Left lung (tissue), 10 donors: Measurements from ENCODE around the gene CASP8. TPM values are rescaled to one million over a fixed set of nuclear protein-coding genes. Genes with fewer than 3 reads are reported as not detected.
"Not testable (repeated sequence)": the region's sequence is repeated elsewhere in the genome, so short reads cannot be mapped to it uniquely, and the experiment has no call there.

Experiments used
- ATAC-seq: fragments of 200-7000 bp; cut with Tn5 transposase; one replicate; pipeline ENCODE4 v1.9.1; 2020; ENCODE audit warnings: moderate library complexity
- DNase-seq, 4 donors: peaks; one replicate each; pipeline ENCODE4 v3.0.0-alpha.2; 2013 to 2020
- H3K27ac ChIP-seq, 2 donors: fragments of 200-600 bp; sonication (generic) in 1 of 2; one replicate each; pipeline versions ENCODE4 v1.5.0 to v1.8.0; 2020 to 2021
- H3K27me3 ChIP-seq, 2 donors: fragments of 200-600 bp; sonication (generic) in 1 of 2; one replicate each; pipeline versions ENCODE4 v1.5.0 to v1.8.0; 2020 to 2021
- H3K36me3 ChIP-seq, 2 donors: fragments of 200-600 bp; sonication (generic) in 1 of 2; one replicate each; pipeline versions ENCODE4 v1.5.0 to v1.8.0; 2020 to 2021
- H3K4me1 ChIP-seq, 2 donors: fragments of 200-600 bp; one replicate each; pipeline ENCODE4 v1.8.0; 2021
- H3K4me3 ChIP-seq, 2 donors: fragments of 200-600 bp; sonication (generic) in 1 of 2; one replicate each; pipeline versions ENCODE4 v1.5.0 to v1.8.0; 2020 to 2021; ENCODE audit warnings: mild to moderate bottlenecking in 1 of 2
- H3K9me3 ChIP-seq, 2 donors: fragments of 200-600 bp; sonication (generic) in 1 of 2; one replicate each; pipeline versions ENCODE4 v1.5.0 to v1.8.0; 2020 to 2021
- CTCF ChIP-seq, 2 donors: fragments of 200-600 bp; sonication (generic) in 1 of 2; IDR thresholded peaks; one replicate each; pipeline versions ENCODE4 v1.5.0 to v1.8.0; 2021; ENCODE audit warnings: antibody characterized with exemption in 2 of 2
- intact Hi-C, 2 donors: fragments of 100-400 bp; cut with DNase I; formaldehyde crosslinking; loops; one replicate each; pipeline versions ENCODE4 v1.11.2 to v1.14.2; 2022
- polyA plus RNA-seq, 6 donors: library from polyadenylated mRNA; unstranded; fragments of 120-200 nt; gene quantifications; one replicate each; pipeline ENCODE4 v1.2.1, GENCODE V29; 2013; ENCODE audit not compliant: insufficient read length in 6 of 6
- total RNA-seq, 2 donors: library from RNA; stranded (reverse); fragmentation: NEBNext Ultra II Directional; extraction: Animal tissue kit (Norgen Biotek cat#: 25700); gene quantifications; one replicate each; pipeline ENCODE4 v1.2.1, GENCODE V29; 2021
- donor health status: DM: no; HTN: yes; CAD: no.
- donor health status: DM: no; HTN: no; CAD: no.

Gene CASP8
- total and polyA plus RNA-seq, 8 donors, result 19.2 to 40.4 (median 23.1) TPM

- no peaks in the 10 kb centered on the region for H3K27me3 ChIP-seq
- no peak for TF ChIP-seq CTCF (IDR thresholded peaks at IDR 0.05)
- DNase-seq (no peak), ATAC-seq (no peak)
- H3K36me3 ChIP-seq, result peaks cover 0 to 17% of the 10 kb centered on the region in 2 donors
- peaks cover 0 to 36% of the 10 kb centered on the region in 2 donors for H3K9me3 ChIP-seq
- no peak overlapping the region for H3K4me3 ChIP-seq
- H3K27ac ChIP-seq, result no peak overlapping the region
- intact Hi-C loops, result no loop called here
- no peaks in the 10 kb centered on the region for H3K4me1 ChIP-seq
These were observed 38.2 kb downstream of the CASP8 start for GRCh38 chr2:201298462-201299052.

- H3K36me3 ChIP-seq, result peaks cover 0 to 17% of the 10 kb centered on the region in 2 donors
- H3K27me3 ChIP-seq, ATAC-seq, intact Hi-C loops, DNase-seq, H3K4me1 ChIP-seq, H3K4me3 ChIP-seq, H3K27ac ChIP-seq: not testable (repeated sequence)
- peaks cover 0 to 38% of the 10 kb centered on the region in 2 donors for H3K9me3 ChIP-seq
These were observed 39.6 kb downstream of the CASP8 start for GRCh38 chr2:201299929-201300328.

GRCh38 chr2:201307876-201308275 is 47.5 kb downstream of the CASP8 start:
- DNase-seq, result no peak
- Histone ChIP-seq H3K36me3 (peaks cover 0 to 19% of the 10 kb centered on the region in 2 donors), H3K27me3 (no peaks in the 10 kb centered on the region), H3K4me3 (no peak overlapping the region), H3K27ac (no peak overlapping the region), H3K4me1 (no peaks in the 10 kb centered on the region), H3K9me3 (peaks cover 0 to 26% of the 10 kb centered on the region in 2 donors)
- no peak for ATAC-seq
- TF ChIP-seq CTCF (IDR thresholded peaks at IDR 0.05), result no peak
- intact Hi-C loops, result no loop called here

GRCh38 chr2:201308914-201309313 is 48.6 kb downstream of the CASP8 start:
- Histone ChIP-seq H3K27me3 (no peaks in the 10 kb centered on the region), H3K4me3 (no peak overlapping the region), H3K36me3 (peaks cover 0 to 19% of the 10 kb centered on the region in 2 donors), H3K4me1 (no peaks in the 10 kb centered on the region), H3K27ac (no peak overlapping the region), H3K9me3 (peaks cover 0 to 21% of the 10 kb centered on the region in 2 donors)
- no peak for DNase-seq
- intact Hi-C loops, result no loop called here
- no peak for TF ChIP-seq CTCF (IDR thresholded peaks at IDR 0.05)
- ATAC-seq, result no peak

- H3K4me1 ChIP-seq, result no peaks in the 10 kb centered on the region
- no peak for TF ChIP-seq CTCF (IDR thresholded peaks at IDR 0.05)
- H3K4me3 ChIP-seq, result no peak overlapping the region
- no peak overlapping the region for H3K27ac ChIP-seq
- no peaks in the 10 kb centered on the region for H3K27me3 ChIP-seq
- ATAC-seq (no peak), DNase-seq (peak in 1 of 4 donors; percentile 8)
- peaks cover 0 to 9% of the 10 kb centered on the region in 2 donors for H3K36me3 ChIP-seq
- intact Hi-C loops, result no loop called here
- peaks cover 0 to 21% of the 10 kb centered on the region in 2 donors for H3K9me3 ChIP-seq
These were observed 53.0 kb downstream of the CASP8 start for GRCh38 chr2:201313362-201313761.

- Histone ChIP-seq H3K36me3 (peaks cover 0 to 7% of the 10 kb centered on the region in 2 donors), H3K4me3 (no peak overlapping the region), H3K27ac (no peak overlapping the region), H3K9me3 (peaks cover 0 to 42% of the 10 kb centered on the region in 2 donors), H3K4me1 (no peaks in the 10 kb centered on the region), H3K27me3 (no peaks in the 10 kb centered on the region)
- intact Hi-C loops, result no loop called here
- TF ChIP-seq CTCF (IDR thresholded peaks at IDR 0.05), result no peak
- DNase-seq (no peak), ATAC-seq (no peak)
These were observed 59.2 kb downstream of the CASP8 start for GRCh38 chr2:201319511-201319910.
